ENCODE results near the gene CACUL1.
"Not testable (repeated sequence)": the region's sequence is repeated elsewhere in the genome, so short reads cannot be mapped to it uniquely, and the experiment has no call there.

Gene CACUL1

DNA sequence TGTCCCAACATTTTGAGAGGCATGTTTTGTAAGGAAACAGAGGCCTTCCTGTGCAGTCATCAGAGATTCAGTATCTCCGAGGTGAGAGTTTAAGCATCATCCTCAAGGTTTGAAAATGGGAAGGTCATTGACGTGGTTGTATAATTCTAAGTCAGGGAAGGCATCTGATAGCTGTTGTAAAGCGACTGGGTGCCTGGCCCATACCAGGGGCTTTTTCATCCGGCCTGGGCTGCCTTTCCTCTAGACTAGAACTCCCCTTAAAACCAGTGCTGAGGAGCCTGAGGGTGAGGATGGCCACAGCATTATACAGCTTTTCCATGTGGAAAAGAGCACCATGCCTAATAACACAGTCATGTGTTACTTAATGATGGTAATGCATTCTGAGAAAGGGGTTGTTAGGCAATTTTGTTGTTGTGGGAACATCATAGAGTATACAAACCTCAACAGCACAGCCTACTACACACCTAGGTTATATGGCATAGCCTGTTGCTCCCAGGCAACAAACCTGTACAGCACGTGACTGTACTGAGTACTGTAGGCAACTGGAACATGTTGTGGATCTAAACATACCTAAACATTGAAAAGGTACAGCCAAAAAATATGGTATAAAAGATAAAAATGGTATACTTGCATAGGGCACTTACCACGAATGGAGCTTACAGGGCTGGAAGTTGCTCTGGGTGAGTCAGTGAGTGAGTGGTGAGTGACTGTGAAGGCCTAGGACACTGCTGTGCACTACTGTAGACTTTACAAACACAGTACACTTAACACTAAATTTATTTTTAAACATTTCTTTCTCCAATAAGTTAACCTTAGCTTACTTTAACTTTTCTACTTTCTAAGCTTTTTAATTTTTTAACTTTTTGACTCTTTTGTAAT, 13.5 kb upstream of the CACUL1 start:
- DNase-seq: no peak

- no peak for DNase-seq
These were observed 12.7 kb upstream of the CACUL1 start for GRCh38 chr10:118767297-118768040.

DNA sequence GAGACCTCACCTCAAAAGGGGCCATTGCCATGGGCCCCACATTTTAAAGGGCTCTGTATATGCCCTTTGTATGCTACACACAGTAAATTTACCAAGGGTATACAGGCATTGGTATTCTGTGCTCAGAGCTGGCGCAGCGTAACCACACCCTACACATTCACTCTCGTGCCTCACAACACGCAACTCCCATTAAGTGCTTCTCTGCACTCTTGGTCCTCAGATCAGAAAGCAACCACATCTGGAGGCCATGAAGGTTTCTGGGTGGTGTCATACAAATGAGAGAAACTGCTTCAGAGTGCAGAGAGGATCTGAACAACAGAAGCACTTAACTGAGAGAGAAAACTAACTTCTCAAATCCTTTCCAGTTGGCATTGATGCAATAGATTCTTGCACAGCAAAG, 9.4 kb upstream of the CACUL1 start:
- DNase-seq: no peak

DNA sequence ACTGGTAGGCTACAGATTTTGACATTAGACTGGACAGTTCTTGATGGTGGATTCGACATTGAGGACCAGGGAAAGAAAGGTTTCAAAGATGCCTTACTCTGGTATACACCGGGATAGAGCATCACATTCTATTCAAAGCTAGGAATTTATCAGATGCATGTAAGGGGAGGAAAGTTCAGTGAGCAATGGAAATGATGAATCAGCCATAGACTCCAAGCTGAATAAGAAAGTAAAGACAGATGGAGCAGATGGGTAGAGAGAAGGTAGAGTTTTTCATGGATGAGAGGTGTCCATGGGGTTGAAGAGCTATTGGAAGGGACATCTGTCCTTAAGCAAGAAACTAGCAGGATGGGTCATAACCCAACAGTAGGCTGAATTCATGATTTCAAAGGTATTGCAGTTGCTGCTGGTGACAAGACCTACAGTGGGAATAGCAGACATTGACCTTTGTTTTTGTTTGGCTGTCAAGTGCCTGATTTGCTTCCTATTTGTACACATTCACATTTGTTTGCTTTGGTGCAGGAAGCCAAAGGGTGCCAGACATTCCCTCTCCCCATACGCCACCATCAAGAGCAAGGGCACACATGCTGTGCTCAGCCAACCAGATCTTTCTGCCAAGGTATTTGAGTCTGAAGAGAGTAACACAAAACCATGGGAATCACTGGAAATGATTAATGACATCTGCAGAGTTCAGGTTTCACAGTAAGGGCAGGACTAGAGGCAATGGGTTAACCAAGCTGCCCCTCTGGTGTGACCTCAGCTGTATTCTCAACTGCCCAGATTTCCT, 8.6 kb upstream of the CACUL1 start:
- DNase-seq: no peak

DNA sequence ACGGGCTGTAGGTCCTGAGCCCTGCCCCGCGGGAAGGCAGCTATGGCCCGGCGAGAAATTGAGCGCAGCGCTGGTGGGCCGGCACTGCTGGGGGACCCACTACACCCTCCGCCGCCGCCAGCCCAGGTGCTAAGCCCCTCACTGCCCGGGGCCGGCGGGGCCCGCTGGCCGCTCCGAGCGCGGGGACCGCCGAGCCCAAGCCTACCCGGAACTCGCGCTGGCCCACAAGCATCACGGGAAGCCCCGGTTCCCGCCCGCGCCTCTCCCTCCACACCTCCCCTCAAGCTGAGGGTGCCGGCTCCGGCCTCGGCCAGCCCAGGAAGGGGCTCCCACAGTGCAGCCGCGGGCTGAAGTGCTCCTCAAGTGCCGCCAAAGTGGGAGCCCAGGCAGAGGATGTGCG, 5.5 kb upstream of the CACUL1 start:
- no peak for DNase-seq

GRCh38 chr10:118758449-118758848, 3.7 kb upstream of the CACUL1 start:
- no peak for DNase-seq

- peak; percentile 42 for DNase-seq
These were observed 578 bp downstream of the CACUL1 start for GRCh38 chr10:118754229-118754555.

DNA sequence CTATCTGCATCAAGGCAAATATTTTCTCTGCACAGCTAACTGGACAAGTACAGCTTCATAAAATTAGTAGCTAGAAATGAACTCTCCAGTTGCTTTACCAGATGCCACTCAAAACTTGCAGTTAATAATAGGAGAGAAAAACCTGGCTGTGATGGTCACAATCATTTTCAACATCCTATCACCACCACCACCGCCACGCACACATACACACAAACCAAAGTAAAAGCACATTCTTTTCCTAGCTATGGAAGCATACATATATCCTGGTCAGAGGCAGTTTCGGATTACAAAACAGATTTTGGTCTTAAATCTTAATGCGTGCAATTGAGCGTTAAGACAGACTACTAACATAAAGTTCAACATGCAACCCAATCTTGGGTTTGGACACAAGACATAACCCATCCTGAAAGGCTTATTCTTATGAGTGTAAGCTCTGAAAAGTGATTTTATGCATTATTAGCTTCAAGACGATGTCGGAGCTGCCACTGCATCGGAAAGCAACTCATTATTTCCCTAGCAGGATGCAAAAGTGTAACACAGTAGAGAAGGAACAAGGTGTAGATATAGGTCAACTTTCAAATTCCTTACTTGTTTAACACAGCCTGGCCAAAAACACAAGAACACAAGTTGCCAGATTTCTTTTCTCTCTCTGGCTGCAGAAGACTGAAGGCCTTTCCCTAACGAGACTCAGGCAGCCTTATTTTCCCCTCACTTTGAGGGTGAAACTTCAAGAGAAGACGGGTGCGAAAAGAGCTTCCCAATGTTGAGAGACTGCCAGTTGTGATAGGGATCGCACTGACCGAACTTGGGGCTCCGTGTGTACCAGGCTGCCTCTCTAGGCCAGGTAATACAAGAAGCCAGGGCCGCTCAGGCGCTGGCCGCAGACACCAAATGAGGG, 1.2 kb downstream of the CACUL1 start:
- DNase-seq: no peak

DNA sequence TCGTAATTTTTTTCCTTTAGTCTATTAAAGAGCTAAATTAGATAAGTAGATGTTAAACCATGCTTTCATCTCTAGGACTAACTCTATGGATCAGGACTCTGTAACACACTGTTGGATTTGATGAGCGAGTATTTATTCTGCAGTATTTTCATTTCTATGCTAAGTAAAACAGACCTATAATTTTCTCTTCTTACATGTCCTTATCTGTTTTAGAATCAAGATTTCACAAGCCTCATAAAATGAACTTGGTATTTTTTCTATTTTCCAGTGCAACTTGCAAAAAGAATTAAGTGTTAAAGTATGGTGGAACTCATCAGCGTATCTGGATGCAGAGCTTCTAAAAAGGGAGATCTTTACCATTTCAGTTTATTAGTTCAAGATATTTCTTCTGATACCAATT, 2.4 kb downstream of the CACUL1 start:
- DNase-seq: no peak

- no peak for DNase-seq
These were observed 3.5 kb downstream of the CACUL1 start for GRCh38 chr10:118751265-118751664.

- no peak for DNase-seq
These were observed 6.7 kb downstream of the CACUL1 start for GRCh38 chr10:118748041-118748440.

- no peak for DNase-seq
These were observed 8.5 kb downstream of the CACUL1 start for GRCh38 chr10:118746246-118746645.

DNA sequence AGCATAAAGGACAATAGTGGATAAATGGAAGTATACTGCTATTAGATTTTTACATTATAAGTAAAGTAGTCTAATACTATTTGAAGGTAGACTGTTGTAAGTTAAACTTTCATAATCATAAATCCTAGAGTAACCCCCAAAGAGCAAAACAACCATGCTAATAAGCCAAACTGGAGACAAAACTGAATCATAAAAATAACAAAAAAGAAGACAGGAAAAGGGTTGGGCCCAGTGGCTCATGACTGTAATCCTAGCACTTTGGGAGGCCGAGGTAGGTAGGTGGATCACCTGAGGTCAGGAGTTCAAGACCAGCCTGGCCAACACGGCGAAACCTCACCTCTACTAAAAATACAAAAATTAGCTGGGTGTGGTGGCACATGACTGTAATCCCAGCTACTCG, 9.7 kb downstream of the CACUL1 start:
- DNase-seq: no peak

- not testable (repeated sequence) for DNase-seq
These were observed 10.3 kb downstream of the CACUL1 start for GRCh38 chr10:118744346-118744918.

DNA sequence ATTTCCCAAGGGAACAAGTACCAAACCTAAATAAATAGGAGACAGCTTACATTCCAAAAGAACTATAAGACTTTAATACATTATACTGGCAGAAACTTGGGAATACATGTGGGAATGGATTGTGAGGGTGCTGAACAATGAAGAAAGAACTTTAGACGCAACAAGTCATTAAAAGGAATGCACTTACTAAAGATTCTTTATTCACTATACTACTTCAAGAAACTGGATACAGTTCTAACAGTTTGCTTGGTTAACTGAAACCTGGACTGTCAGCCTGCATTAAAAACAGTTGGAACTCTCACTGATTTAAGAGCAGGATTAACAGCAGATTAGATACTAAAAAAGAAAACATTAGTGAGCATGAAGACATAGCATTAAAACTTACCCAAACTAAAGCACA, 12.0 kb downstream of the CACUL1 start:
- DNase-seq: no peak

- DNase-seq: no peak
These were observed 12.7 kb downstream of the CACUL1 start for GRCh38 chr10:118742032-118742431.

- DNase-seq: no peak
These were observed 16.4 kb downstream of the CACUL1 start for GRCh38 chr10:118738406-118738805.

DNA sequence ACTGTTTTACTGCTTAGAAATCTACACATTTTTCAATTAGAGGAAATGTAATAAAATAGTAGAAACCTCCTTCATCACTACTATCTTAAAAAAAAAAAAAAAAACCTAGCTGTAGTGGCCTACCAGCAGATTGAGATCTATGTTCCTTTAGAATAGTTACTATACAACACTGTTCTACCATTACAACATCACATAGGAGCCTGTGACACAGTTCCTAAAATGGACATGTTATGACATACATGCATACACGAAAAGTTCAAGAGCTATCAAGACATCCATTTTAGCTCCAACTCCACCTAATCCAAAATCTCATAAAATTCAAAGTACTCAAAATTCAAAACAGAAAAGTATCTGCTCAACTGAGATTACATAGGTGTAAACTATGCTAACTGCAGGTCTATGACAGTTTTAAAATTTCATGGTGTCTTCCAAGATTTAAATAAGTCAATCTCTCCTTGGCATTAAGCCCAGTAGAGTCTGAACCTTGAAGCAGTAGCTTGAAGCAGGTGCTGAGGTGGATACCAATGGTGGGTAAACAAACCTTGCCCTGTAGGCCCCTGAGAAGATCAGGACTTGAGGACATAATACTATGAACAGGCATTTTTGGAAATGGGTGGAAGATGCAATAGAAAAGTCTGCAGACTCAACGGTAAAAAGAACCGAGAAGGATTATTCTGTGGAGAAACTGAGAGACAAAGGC, 17.0 kb downstream of the CACUL1 start:
- DNase-seq: no peak

- DNase-seq: no peak
These were observed 19.5 kb downstream of the CACUL1 start for GRCh38 chr10:118735294-118735693.

GRCh38 chr10:118734475-118734874, 20.3 kb downstream of the CACUL1 start:
- DNase-seq: no peak

Data from activated CD4-positive, alpha-beta T cell treated with anti-CD3 and anti-CD28 coated beads for 48 hours (primary cell).